PC-9 (cell line): ENCODE data around the gene STARD7. TPM values are rescaled to one million over a fixed set of nuclear protein-coding genes. Genes with fewer than 3 reads are reported as not detected.

Source experiments
- BruUV-seq: library from RNA; stranded (reverse); fragments of 400-500 nt; replicated peaks from 2 replicates; lab custom pipeline; 2021; lab: Mats Ljungman, UMichigan
- CTCF ChIA-PET: fragments of 300-600 bp; sonication (Branson Sonifier 250); formaldehyde crosslinking; loops from one replicate; lab custom pipeline; 2022; ENCODE audit warnings: antibody characterized with exemption; lab: Charles Lee
- POLR2A ChIA-PET: fragments of 300-600 bp; sonication (Branson Sonifier 250); formaldehyde crosslinking; loops from one replicate; lab custom pipeline; 2022; ENCODE audit warnings: antibody characterized with exemption; ENCODE audit not compliant: unreplicated experiment; lab: Charles Lee
- DNase-seq, 2 experiments: peaks; one replicate each; pipeline versions ENCODE4 v3.0.0 to v3.0.0-alpha.2; 2015 to 2022; ENCODE audit warnings: mixed read lengths in 1 of 2
- H2AFZ ChIP-seq: fragments of 200-600 bp; sonication (generic); 2 replicates; pipeline ENCODE4 v1.8.1; 2017; ENCODE audit warnings: antibody characterized with exemption
- H3F3A ChIP-seq: fragments of 200-600 bp; sonication (generic); 2 replicates; pipeline ENCODE4 v1.8.1; 2017; ENCODE audit warnings: antibody characterized with exemption, mild to moderate bottlenecking, low read depth; ENCODE audit not compliant: insufficient read depth
- H3K27ac ChIP-seq: fragments of 200-600 bp; sonication (generic); 2 replicates; pipeline ENCODE4 v1.6.1; 2016; ENCODE audit warnings: mixed run types
- H3K27me3 ChIP-seq: fragments of 200-600 bp; sonication (generic); 2 replicates; pipeline ENCODE4 v1.6.1; 2016; ENCODE audit warnings: low read depth, mixed run types; ENCODE audit not compliant: insufficient read depth
- H3K36me3 ChIP-seq: fragments of 200-600 bp; sonication (generic); 2 replicates; pipeline ENCODE4 v1.6.1; 2016; ENCODE audit warnings: low read depth, mixed run types
- H3K4me1 ChIP-seq: fragments of 200-600 bp; sonication (generic); replicated peaks from 2 replicates; pipeline ENCODE4 v1.6.1; 2016; ENCODE audit warnings: mixed run types; ENCODE audit not compliant: insufficient read depth
- H3K4me2 ChIP-seq: fragments of 200-600 bp; sonication (generic); 2 replicates; pipeline ENCODE4 v1.6.1; 2017; ENCODE audit warnings: mixed run types
- H3K4me3 ChIP-seq: fragments of 200-600 bp; sonication (generic); 2 replicates; pipeline ENCODE4 v1.6.1; 2016; ENCODE audit warnings: mixed run types
- H3K79me2 ChIP-seq: fragments of 200-600 bp; sonication (generic); 2 replicates; pipeline ENCODE4 v1.6.1; 2017; ENCODE audit warnings: low read depth, mixed run types
- H3K9me2 ChIP-seq: fragments of 200-600 bp; sonication (generic); 2 replicates; pipeline ENCODE4 v1.8.1; 2017; ENCODE audit warnings: mild to moderate bottlenecking; ENCODE audit not compliant: insufficient read depth
- H3K9me3 ChIP-seq: fragments of 200-600 bp; sonication (generic); 2 replicates; pipeline ENCODE4 v1.8.1; 2016; ENCODE audit warnings: low read depth; ENCODE audit not compliant: insufficient read depth
- H4K20me1 ChIP-seq: fragments of 200-600 bp; sonication (generic); 2 replicates; pipeline ENCODE4 v1.8.1; 2017; ENCODE audit not compliant: insufficient read depth
- CTCF ChIP-seq: fragments of 200-600 bp; sonication (generic); conservative IDR thresholded peaks from 2 replicates; pipeline ENCODE4 v1.6.1; 2017; ENCODE audit warnings: mixed run types, antibody characterized with exemption, mild to moderate bottlenecking, moderate library complexity
- EZH2 ChIP-seq: fragments of 200-600 bp; sonication (generic); IDR thresholded peaks from 2 replicates; pipeline ENCODE4 v1.8.0; 2017; ENCODE audit warnings: antibody characterized with exemption, low read depth
- intact Hi-C: fragments of 100-400 bp; cut with micrococcal nuclease; formaldehyde crosslinking; loops from one replicate; pipeline ENCODE4 v1.10.0; 2022; ENCODE audit not compliant: unreplicated experiment
- total RNA-seq: library from RNA; stranded (reverse); gene quantifications from 2 replicates; pipeline ENCODE4 v1.2.3, GENCODE V29; 2021

Gene STARD7
- total RNA-seq, 1 experiment from 2014 or later: 189 TPM

GRCh38 chr2:96254571-96254970, 45.9 kb upstream of the STARD7 start:
- peaks cover 31% of the 10 kb centered on the region for H3K79me2 ChIP-seq
- peaks cover 25% of the 10 kb centered on the region for H4K20me1 ChIP-seq
- H3F3A ChIP-seq: peaks cover 11% of the 10 kb centered on the region; the same call in 1 of the 2 replicates
- CTCF ChIA-PET: interaction anchor here (0.6 kb wide), 1 partner anchor 29 kb away, joined by 5 read pairs; no protein-coding TSS in a partner anchor
- TF ChIP-seq EZH2 (no peak), CTCF (no peak)
- no TSS peak for BruUV-seq
- peaks cover 17% of the 10 kb centered on the region; the same call in 1 of the 2 replicates for H3K36me3 ChIP-seq
- H3K27ac ChIP-seq: no peak overlapping the region
- intact Hi-C loops: no loop called here
- H3K4me1 ChIP-seq: peaks cover 7% of the 10 kb centered on the region
- POLR2A ChIA-PET: no interaction called here
- H3K4me3 ChIP-seq: no peak overlapping the region
- DNase-seq: no peak
- no peak overlapping the region for H3K4me2 ChIP-seq
- no peaks in the 10 kb centered on the region for H3K27me3 ChIP-seq
- H3K9me2 ChIP-seq: no peaks in the 10 kb centered on the region
- H3K9me3 ChIP-seq: no peaks in the 10 kb centered on the region
- no peak overlapping the region for H2AFZ ChIP-seq

- Histone ChIP-seq H3K4me3 (no peak overlapping the region), H4K20me1 (peaks cover 12% of the 10 kb centered on the region), H3K79me2 (peaks cover 15% of the 10 kb centered on the region), H3K27ac (no peak overlapping the region), H3K36me3 (peaks cover 17% of the 10 kb centered on the region; the same call in 1 of the 2 replicates), H3K9me3 (no peaks in the 10 kb centered on the region), H3K4me2 (no peak overlapping the region), H2AFZ (no peak overlapping the region), H3K27me3 (no peaks in the 10 kb centered on the region), H3F3A (peaks cover 5% of the 10 kb centered on the region; the same call in 1 of the 2 replicates), H3K9me2 (no peaks in the 10 kb centered on the region), H3K4me1 (no peaks in the 10 kb centered on the region; the same call in 1 of the 2 replicates)
- ChIA-PET POLR2A (no interaction called here), CTCF (interaction anchor here (0.6 kb wide), 1 partner anchor 172 kb away, joined by 7 read pairs; no protein-coding TSS in a partner anchor)
- no TSS peak for BruUV-seq
- intact Hi-C loops: no loop called here
- TF ChIP-seq CTCF (no peak), EZH2 (no peak)
- DNase-seq: no peak
Observed at GRCh38 chr2:96253006-96253405, 44.4 kb upstream of the STARD7 start.

GRCh38 chr2:96252526-96252925, 43.9 kb upstream of the STARD7 start:
- H3K79me2 ChIP-seq: peaks cover 11% of the 10 kb centered on the region
- DNase-seq: no peak
- H3F3A ChIP-seq: peaks cover 5% of the 10 kb centered on the region; the same call in 1 of the 2 replicates
- intact Hi-C loops: no loop called here
- no peaks in the 10 kb centered on the region for H3K9me2 ChIP-seq
- no peak overlapping the region for H3K27ac ChIP-seq
- peaks cover 17% of the 10 kb centered on the region; the same call in 1 of the 2 replicates for H3K36me3 ChIP-seq
- H3K4me2 ChIP-seq: no peak overlapping the region
- no peak for TF ChIP-seq EZH2
- TF ChIP-seq CTCF: no peak
- H3K4me3 ChIP-seq: no peak overlapping the region
- CTCF ChIA-PET: no interaction called here
- BruUV-seq: no TSS peak
- no peak overlapping the region for H2AFZ ChIP-seq
- POLR2A ChIA-PET: no interaction called here
- H3K4me1 ChIP-seq: no peaks in the 10 kb centered on the region; the same call in 1 of the 2 replicates
- no peaks in the 10 kb centered on the region for H3K27me3 ChIP-seq
- peaks cover 8% of the 10 kb centered on the region for H4K20me1 ChIP-seq
- H3K9me3 ChIP-seq: no peaks in the 10 kb centered on the region
